HEK293 (cell line): Measurements from ENCODE around the gene CLASP2.

ENCODE experiments used
- SETDB1 ChIP-seq: IDR thresholded peaks from one replicate; pipeline ENCODE4 v1.6.1; 2017; ENCODE audit warnings: mild to moderate bottlenecking, low read length, moderate library complexity, mixed read lengths; ENCODE audit not compliant: insufficient read length
- SP2 ChIP-seq: fragments of 450-650 bp; formaldehyde crosslinking; IDR thresholded peaks from 2 replicates; pipeline ENCODE4 v1.5.1; 2016; ENCODE audit warnings: missing biosample characterization, missing genetic modification characterization
- ZBTB7A ChIP-seq: fragments of 450-650 bp; formaldehyde crosslinking; IDR thresholded peaks from 2 replicates; pipeline ENCODE4 v1.5.1; 2016; ENCODE audit warnings: low read depth, missing biosample characterization, missing genetic modification characterization
- ZBTB8A ChIP-seq: fragments of 450-650 bp; formaldehyde crosslinking; IDR thresholded peaks from 2 replicates; pipeline ENCODE4 v1.5.1; 2016; ENCODE audit warnings: missing biosample characterization, missing genetic modification characterization
- ZFP3 ChIP-seq: fragments of 450-650 bp; formaldehyde crosslinking; IDR thresholded peaks from 2 replicates; pipeline ENCODE4 v1.5.1; 2016; ENCODE audit warnings: low read depth, missing biosample characterization, missing genetic modification characterization
- ZNF121 ChIP-seq: fragments of 450-650 bp; formaldehyde crosslinking; IDR thresholded peaks from 2 replicates; pipeline ENCODE4 v1.5.1; 2016; ENCODE audit warnings: missing biosample characterization, missing genetic modification characterization
- ZNF37A ChIP-seq: fragments of 450-650 bp; IDR thresholded peaks from 2 replicates; pipeline ENCODE4 v1.5.1; 2018; ENCODE audit warnings: missing biosample characterization, missing genetic modification characterization
- ZNF585B ChIP-seq: fragments of 450-650 bp; formaldehyde crosslinking; IDR thresholded peaks from 2 replicates; pipeline ENCODE4 v1.5.1; 2016; ENCODE audit warnings: missing biosample characterization, missing genetic modification characterization
- ZNF600 ChIP-seq: fragments of 450-650 bp; formaldehyde crosslinking; IDR thresholded peaks from 2 replicates; pipeline ENCODE4 v1.5.1; 2016; ENCODE audit warnings: missing biosample characterization, missing genetic modification characterization
- ZNF621 ChIP-seq: fragments of 450-650 bp; formaldehyde crosslinking; IDR thresholded peaks from 2 replicates; pipeline ENCODE4 v1.5.1; 2017; ENCODE audit warnings: missing biosample characterization, missing genetic modification characterization
- TF ChIP-seq, protein P1 (sequence below): fragments of 450-650 bp; formaldehyde crosslinking; IDR thresholded peaks from 2 replicates; pipeline ENCODE4 v1.5.1; 2016; ENCODE audit warnings: missing biosample characterization, missing genetic modification characterization, low read depth
- TF ChIP-seq, protein P2 (sequence below): fragments of 450-650 bp; formaldehyde crosslinking; IDR thresholded peaks from 2 replicates; pipeline ENCODE4 v1.5.1; 2016; ENCODE audit warnings: missing biosample characterization, missing genetic modification characterization
- TF ChIP-seq, protein P3 (sequence below): fragments of 450-650 bp; formaldehyde crosslinking; IDR thresholded peaks from 2 replicates; pipeline ENCODE4 v1.5.1; 2016; ENCODE audit warnings: missing biosample characterization, missing genetic modification characterization
- TF ChIP-seq, protein P4 (sequence below): fragments of 450-650 bp; IDR thresholded peaks from 2 replicates; pipeline ENCODE4 v1.5.1; 2018; ENCODE audit warnings: missing biosample characterization, missing genetic modification characterization

DNA sequence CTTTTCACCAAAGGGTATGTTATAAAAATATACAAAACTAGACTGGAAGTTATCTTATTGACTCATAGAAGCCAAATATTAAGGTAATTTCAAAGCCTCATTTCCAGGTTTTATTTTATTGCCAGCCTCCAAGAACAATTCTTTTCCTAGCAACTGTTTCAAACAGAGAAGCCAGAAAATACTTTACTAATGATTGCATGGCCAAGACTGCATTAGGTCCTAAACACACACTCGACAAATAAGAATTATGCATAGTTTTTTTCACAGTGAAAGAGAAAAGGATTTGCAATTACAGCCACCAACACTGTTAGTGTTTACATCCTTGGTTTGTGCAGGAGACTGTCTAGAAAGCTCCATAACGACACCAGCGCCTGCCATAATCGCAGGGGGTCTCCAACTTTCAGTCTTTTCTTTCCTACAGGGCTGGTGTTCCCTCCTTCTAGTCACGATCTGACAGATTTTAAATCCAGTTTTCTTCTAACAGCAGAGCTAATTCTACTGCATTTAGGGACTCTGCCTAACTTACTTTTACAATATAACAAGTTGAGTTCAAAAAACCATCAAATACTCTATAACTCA is 58.1 kb downstream of the CLASP2 start:
- no peak for TF ChIP-seq ZNF585B (tag by site-specific recombination)
- no peak for TF ChIP-seq ZNF600
- no peak for TF ChIP-seq ZNF621
- TF ChIP-seq, protein P1, sequence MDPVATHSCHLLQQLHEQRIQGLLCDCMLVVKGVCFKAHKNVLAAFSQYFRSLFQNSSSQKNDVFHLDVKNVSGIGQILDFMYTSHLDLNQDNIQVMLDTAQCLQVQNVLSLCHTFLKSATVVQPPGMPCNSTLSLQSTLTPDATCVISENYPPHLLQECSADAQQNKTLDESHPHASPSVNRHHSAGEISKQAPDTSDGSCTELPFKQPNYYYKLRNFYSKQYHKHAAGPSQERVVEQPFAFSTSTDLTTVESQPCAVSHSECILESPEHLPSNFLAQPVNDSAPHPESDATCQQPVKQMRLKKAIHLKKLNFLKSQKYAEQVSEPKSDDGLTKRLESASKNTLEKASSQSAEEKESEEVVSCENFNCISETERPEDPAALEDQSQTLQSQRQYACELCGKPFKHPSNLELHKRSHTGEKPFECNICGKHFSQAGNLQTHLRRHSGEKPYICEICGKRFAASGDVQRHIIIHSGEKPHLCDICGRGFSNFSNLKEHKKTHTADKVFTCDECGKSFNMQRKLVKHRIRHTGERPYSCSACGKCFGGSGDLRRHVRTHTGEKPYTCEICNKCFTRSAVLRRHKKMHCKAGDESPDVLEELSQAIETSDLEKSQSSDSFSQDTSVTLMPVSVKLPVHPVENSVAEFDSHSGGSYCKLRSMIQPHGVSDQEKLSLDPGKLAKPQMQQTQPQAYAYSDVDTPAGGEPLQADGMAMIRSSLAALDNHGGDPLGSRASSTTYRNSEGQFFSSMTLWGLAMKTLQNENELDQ (tag by site-specific recombination) = no peak
- no peak for TF ChIP-seq SP2 (tag by site-specific recombination)
- TF ChIP-seq, protein P2, sequence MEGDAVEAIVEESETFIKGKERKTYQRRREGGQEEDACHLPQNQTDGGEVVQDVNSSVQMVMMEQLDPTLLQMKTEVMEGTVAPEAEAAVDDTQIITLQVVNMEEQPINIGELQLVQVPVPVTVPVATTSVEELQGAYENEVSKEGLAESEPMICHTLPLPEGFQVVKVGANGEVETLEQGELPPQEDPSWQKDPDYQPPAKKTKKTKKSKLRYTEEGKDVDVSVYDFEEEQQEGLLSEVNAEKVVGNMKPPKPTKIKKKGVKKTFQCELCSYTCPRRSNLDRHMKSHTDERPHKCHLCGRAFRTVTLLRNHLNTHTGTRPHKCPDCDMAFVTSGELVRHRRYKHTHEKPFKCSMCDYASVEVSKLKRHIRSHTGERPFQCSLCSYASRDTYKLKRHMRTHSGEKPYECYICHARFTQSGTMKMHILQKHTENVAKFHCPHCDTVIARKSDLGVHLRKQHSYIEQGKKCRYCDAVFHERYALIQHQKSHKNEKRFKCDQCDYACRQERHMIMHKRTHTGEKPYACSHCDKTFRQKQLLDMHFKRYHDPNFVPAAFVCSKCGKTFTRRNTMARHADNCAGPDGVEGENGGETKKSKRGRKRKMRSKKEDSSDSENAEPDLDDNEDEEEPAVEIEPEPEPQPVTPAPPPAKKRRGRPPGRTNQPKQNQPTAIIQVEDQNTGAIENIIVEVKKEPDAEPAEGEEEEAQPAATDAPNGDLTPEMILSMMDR (tag by site-specific recombination) = no peak
- no peak for TF ChIP-seq ZBTB8A (tag by site-specific recombination)
- TF ChIP-seq ZFP3 = no peak
- TF ChIP-seq ZNF37A (tag by site-specific recombination) = no peak
- TF ChIP-seq, protein P3, sequence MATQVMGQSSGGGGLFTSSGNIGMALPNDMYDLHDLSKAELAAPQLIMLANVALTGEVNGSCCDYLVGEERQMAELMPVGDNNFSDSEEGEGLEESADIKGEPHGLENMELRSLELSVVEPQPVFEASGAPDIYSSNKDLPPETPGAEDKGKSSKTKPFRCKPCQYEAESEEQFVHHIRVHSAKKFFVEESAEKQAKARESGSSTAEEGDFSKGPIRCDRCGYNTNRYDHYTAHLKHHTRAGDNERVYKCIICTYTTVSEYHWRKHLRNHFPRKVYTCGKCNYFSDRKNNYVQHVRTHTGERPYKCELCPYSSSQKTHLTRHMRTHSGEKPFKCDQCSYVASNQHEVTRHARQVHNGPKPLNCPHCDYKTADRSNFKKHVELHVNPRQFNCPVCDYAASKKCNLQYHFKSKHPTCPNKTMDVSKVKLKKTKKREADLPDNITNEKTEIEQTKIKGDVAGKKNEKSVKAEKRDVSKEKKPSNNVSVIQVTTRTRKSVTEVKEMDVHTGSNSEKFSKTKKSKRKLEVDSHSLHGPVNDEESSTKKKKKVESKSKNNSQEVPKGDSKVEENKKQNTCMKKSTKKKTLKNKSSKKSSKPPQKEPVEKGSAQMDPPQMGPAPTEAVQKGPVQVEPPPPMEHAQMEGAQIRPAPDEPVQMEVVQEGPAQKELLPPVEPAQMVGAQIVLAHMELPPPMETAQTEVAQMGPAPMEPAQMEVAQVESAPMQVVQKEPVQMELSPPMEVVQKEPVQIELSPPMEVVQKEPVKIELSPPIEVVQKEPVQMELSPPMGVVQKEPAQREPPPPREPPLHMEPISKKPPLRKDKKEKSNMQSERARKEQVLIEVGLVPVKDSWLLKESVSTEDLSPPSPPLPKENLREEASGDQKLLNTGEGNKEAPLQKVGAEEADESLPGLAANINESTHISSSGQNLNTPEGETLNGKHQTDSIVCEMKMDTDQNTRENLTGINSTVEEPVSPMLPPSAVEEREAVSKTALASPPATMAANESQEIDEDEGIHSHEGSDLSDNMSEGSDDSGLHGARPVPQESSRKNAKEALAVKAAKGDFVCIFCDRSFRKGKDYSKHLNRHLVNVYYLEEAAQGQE = no peak
- TF ChIP-seq, protein P4, sequence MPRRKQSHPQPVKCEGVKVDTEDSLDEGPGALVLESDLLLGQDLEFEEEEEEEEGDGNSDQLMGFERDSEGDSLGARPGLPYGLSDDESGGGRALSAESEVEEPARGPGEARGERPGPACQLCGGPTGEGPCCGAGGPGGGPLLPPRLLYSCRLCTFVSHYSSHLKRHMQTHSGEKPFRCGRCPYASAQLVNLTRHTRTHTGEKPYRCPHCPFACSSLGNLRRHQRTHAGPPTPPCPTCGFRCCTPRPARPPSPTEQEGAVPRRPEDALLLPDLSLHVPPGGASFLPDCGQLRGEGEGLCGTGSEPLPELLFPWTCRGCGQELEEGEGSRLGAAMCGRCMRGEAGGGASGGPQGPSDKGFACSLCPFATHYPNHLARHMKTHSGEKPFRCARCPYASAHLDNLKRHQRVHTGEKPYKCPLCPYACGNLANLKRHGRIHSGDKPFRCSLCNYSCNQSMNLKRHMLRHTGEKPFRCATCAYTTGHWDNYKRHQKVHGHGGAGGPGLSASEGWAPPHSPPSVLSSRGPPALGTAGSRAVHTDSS (tag by site-specific recombination) = no peak
- TF ChIP-seq ZBTB7A = no peak
- TF ChIP-seq SETDB1 = no peak
- no peak for TF ChIP-seq ZNF121
